ENCODE measurements around the gene LONP2. TPM values are rescaled to one million over a fixed set of nuclear protein-coding genes. Genes with fewer than 3 reads are reported as not detected.
"Not testable (repeated sequence)": the region's sequence is repeated elsewhere in the genome, so short reads cannot be mapped to it uniquely, and the experiment has no call there.

LONP2 gene
- total RNA-seq, 1 donor from 2014 or later = 52.2 TPM

DNA sequence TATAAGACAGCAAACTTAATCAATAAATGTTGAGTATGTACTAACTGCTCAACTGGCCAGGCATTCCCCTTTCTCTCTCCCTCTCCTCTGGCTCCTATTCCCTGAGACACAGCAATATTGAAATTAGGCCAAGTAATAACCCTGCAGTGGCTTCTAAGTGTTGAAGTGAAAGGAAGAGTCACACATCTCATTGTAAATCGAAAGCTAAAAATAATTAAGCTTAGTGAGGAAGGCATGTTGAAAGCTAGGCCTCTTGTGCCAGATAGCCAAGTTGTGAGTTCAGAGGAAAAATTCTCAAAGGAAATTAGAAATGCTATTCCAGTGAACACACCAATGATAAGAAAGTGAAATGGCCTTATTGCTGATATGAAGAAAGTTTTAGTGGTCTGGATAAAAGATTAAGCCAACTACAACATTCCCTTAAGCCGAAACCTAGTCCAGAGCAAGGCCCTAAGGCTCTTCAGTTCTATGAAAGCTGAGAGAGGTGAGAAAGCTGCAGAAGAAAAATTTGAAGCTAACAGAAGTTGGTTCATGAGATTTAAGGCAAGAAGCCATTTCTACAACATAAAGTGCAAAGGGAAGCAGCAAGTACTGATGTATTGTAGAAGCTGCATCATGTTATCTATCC is 38.6 kb downstream of the LONP2 start:
- H3K4me3 Mint-ChIP-seq = no peak overlapping the region
- no peak overlapping the region for H3K27ac Mint-ChIP-seq
- H3K9me3 Mint-ChIP-seq = peaks cover 11% of the 10 kb centered on the region
- H3K36me3 Mint-ChIP-seq (ENCODE audit: low read depth) = peaks cover 41% of the 10 kb centered on the region
- intact Hi-C loops (cut with micrococcal nuclease) = no loop called here
- H3K27me3 Mint-ChIP-seq (ENCODE audit: insufficient read depth) = no peaks in the 10 kb centered on the region
- DNase-seq (ENCODE audit: low spot score) = no peak
- H3K4me1 Mint-ChIP-seq (ENCODE audit: low read depth) = peaks cover 13% of the 10 kb centered on the region

DNA sequence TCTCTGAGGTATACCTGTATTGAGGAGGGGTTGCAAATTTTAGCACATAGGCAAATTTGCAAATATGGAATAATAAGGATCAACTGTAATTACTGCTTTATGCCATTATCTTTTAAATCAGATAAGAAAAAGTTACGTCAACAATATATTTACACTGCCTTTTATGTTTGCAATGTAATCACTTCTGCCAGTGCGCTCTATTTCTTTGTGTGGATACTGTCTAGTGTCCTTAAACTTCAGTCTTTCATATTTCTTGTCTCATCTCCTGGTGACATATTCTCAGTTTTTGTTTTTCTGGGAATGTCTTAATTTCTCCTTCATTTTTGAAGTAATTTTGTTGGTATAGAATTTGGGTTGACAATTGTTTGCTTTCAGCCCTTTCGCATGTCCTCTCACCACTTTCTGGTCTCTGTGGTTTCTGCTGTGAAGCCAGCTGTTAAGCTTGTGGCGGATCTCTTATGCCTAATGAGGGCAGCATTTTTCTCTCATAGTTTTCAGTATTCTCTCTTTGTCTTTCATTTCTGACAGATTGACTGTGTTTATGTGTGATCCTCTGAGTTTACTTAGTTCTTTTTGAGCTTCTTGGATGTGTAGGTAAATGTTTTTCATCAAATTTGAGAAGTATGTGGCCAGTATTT is 40.8 kb downstream of the LONP2 start:
- Mint-ChIP-seq H3K27ac (no peak overlapping the region), H3K4me1 (ENCODE audit: low read depth) (peaks cover 13% of the 10 kb centered on the region), H3K36me3 (ENCODE audit: low read depth) (peaks cover 34% of the 10 kb centered on the region), H3K4me3 (no peak overlapping the region), H3K9me3 (peaks cover 11% of the 10 kb centered on the region), H3K27me3 (ENCODE audit: insufficient read depth) (no peaks in the 10 kb centered on the region)
- intact Hi-C loops (cut with micrococcal nuclease) = no loop called here
- DNase-seq (ENCODE audit: low spot score) = no peak

DNA sequence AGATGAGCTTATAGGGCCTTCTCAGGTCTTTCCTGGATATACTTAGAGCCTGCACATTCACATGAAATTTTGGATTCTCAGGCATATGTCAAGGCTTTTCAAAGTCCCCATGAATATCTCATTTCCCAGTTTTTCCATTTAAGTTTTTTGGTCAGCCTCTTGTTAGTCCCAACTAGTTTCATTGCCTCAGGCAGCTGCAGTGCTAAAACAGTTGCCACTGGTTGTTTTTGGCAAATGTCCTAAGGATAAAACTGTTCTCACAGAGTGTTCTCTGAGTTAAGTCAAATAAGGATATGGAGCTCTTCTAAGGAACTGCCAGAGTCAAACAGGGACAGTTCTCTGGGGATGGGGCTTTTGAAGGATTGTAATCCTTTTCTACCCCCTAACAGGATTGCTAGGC is 43.1 kb downstream of the LONP2 start:
- Mint-ChIP-seq H3K4me3 (no peak overlapping the region), H3K4me1 (ENCODE audit: low read depth) (peaks cover 13% of the 10 kb centered on the region), H3K27me3 (ENCODE audit: insufficient read depth) (no peaks in the 10 kb centered on the region), H3K36me3 (ENCODE audit: low read depth) (peaks cover 47% of the 10 kb centered on the region), H3K9me3 (peaks cover 11% of the 10 kb centered on the region), H3K27ac (no peak overlapping the region)
- intact Hi-C loops (cut with micrococcal nuclease) = no loop called here
- no peak for DNase-seq (ENCODE audit: low spot score)

DNA sequence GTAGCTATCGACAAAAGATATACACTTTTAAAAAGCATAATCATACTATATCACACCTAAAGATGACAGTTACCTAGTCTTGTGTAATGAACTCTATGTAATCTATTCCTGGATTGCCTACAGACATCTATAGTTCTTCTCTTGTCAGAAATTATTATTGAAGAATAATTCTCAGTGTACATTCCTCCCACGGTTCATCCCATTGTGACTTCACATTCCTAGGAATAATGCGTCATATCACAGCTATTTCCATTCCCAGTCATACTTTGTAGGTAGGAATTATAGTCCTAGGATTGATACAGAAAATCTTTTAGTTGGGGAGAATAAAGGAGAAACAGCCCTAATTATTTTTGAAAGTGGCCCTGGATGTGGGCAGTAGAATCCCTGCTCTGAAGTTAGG is 47.2 kb downstream of the LONP2 start:
- peaks cover 11% of the 10 kb centered on the region for H3K9me3 Mint-ChIP-seq
- peaks cover 37% of the 10 kb centered on the region for H3K36me3 Mint-ChIP-seq (ENCODE audit: low read depth)
- H3K27ac Mint-ChIP-seq = no peak overlapping the region
- no peak for DNase-seq (ENCODE audit: low spot score)
- intact Hi-C loops (cut with micrococcal nuclease) = no loop called here
- no peak overlapping the region for H3K4me3 Mint-ChIP-seq
- H3K4me1 Mint-ChIP-seq (ENCODE audit: low read depth) = no peaks in the 10 kb centered on the region
- H3K27me3 Mint-ChIP-seq (ENCODE audit: insufficient read depth) = no peaks in the 10 kb centered on the region

DNA sequence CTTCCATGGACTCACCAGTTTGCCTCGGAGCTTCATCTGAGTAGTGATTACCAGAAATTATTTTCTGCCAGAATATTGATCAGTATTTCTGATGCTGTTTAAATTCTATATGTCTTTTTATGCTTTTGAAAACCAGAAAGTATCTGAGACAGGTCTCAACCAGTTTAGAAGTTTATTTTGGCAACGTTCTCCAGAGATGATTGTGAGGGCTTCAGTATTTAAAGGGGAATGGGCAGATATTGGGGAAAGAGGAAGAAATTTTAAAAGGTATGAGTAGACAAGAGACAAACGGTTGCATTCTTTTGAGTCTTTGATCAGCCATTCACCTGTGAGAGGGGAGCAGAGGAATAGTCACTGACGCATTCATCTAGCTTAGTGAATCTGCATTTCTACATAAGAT is 47.7 kb downstream of the LONP2 start:
- Mint-ChIP-seq H3K9me3 (peaks cover 10% of the 10 kb centered on the region), H3K27ac (no peak overlapping the region), H3K36me3 (ENCODE audit: low read depth) (peaks cover 35% of the 10 kb centered on the region), H3K4me3 (no peak overlapping the region), H3K27me3 (ENCODE audit: insufficient read depth) (no peaks in the 10 kb centered on the region), H3K4me1 (ENCODE audit: low read depth) (no peaks in the 10 kb centered on the region)
- intact Hi-C loops (cut with micrococcal nuclease) = no loop called here
- DNase-seq (ENCODE audit: low spot score) = no peak

DNA sequence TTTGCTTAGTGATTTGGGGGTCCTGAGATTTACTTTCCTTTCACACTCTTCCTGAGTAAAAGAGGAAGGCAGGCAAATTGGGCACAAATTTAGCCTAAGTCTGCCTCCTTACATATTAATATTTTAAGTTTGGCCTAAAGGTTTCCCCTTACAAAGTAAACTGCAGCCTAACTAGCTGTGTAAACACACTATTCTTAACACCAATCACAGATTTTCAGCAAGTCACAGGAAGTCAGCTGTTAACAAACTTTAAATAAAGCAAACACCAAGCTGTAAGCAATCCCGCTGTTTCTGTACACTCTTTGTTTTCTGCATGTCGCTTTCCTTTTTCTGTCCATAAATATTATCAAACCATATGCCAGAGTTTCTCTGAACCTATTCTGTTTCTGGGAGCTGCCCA is 48.4 kb downstream of the LONP2 start:
- DNase-seq (ENCODE audit: low spot score) = no peak
- intact Hi-C loops (cut with micrococcal nuclease) = no loop called here
- Mint-ChIP-seq H3K9me3 (peaks cover 3% of the 10 kb centered on the region), H3K27ac (no peak overlapping the region), H3K4me3 (no peak overlapping the region), H3K27me3 (ENCODE audit: insufficient read depth) (no peaks in the 10 kb centered on the region), H3K4me1 (ENCODE audit: low read depth) (no peaks in the 10 kb centered on the region), H3K36me3 (ENCODE audit: low read depth) (peaks cover 28% of the 10 kb centered on the region)

DNA sequence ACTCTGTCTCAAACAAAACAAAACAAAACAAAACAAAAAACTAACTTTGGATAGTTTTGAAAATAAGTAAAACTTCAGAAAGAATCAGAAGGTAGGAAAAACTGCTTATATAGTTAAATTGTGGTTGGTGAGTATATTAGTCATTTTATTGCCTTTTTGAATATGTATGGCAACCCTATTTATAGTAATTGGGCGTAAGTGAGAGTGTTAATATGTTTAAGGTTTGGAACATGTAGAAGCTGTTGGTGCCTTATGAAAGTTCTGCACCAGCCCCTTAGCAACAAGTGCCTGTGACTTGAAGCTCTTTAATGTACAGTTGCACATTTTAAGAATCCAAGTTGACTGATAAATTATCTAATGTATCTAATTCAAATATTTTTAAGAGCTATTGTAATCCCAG is 50.6 kb downstream of the LONP2 start:
- Mint-ChIP-seq H3K27me3 (ENCODE audit: insufficient read depth) (no peaks in the 10 kb centered on the region), H3K36me3 (ENCODE audit: low read depth) (peaks cover 28% of the 10 kb centered on the region), H3K4me3 (no peak overlapping the region), H3K27ac (no peak overlapping the region), H3K9me3 (no peaks in the 10 kb centered on the region), H3K4me1 (ENCODE audit: low read depth) (no peaks in the 10 kb centered on the region)
- intact Hi-C loops (cut with micrococcal nuclease) = no loop called here
- DNase-seq (ENCODE audit: low spot score) = no peak

DNA sequence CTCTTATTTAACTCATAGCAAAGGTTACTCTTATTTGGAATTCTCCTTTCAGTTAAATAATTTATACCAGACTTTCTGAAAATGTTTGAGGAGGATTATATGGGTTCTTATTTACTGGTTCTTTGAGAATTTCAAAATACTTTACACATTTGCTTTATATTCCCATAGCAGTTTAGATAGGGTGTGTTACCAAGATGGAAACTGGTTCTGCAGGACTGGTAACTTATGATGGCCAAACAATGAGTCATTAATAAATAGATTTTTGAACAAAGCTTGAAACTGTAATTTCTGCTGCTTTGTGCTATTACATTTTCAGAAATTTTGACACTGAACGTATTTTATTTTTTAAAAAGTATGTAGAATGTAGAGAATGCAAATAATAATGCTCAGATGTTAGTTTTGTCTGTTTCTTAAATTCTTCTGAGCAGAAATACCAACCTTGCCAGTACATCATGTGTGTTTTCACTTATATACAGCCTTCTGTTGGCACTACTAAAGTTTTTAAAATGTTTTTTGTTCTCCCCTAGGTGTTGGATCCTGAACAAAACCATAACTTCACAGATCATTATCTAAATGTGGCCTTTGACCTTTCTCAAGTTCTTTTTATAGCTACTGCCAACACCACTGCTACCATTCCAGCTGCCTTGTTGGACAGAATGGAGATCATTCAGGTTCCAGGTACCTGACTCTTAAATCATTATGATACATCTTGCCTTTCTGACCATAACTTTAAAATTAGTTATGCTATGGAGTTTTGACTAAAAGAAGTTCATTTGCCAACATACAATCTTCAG is 51.6 kb downstream of the LONP2 start:
- Mint-ChIP-seq H3K27me3 (ENCODE audit: insufficient read depth) (no peaks in the 10 kb centered on the region), H3K27ac (no peak overlapping the region), H3K4me3 (no peak overlapping the region), H3K36me3 (ENCODE audit: low read depth) (peaks cover 30% of the 10 kb centered on the region), H3K9me3 (no peaks in the 10 kb centered on the region), H3K4me1 (ENCODE audit: low read depth) (peaks cover 4% of the 10 kb centered on the region)
- intact Hi-C loops (cut with micrococcal nuclease) = no loop called here
- DNase-seq (ENCODE audit: low spot score) = no peak

DNA sequence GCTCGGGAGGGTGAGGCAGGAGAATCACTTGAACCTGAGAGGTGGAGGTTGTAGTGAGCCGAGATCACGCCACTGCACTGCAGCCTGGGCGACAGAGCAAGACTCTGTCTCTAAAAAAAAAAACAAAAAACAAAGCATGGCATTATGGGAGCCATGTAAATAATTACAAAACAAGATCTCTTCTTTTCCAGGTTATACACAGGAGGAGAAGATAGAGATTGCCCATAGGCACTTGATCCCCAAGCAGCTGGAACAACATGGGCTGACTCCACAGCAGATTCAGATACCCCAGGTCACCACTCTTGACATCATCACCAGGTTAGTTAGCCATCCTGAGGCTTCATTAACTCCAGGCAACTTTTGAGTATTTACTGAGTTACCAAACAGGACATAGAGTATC is 55.4 kb downstream of the LONP2 start:
- Mint-ChIP-seq H3K36me3 (ENCODE audit: low read depth) (peaks cover 38% of the 10 kb centered on the region), H3K27ac (no peak overlapping the region), H3K4me1 (ENCODE audit: low read depth) (peaks cover 4% of the 10 kb centered on the region), H3K27me3 (ENCODE audit: insufficient read depth) (no peaks in the 10 kb centered on the region), H3K4me3 (no peak overlapping the region), H3K9me3 (no peaks in the 10 kb centered on the region)
- no peak for DNase-seq (ENCODE audit: low spot score)
- intact Hi-C loops (cut with micrococcal nuclease) = no loop called here

DNA sequence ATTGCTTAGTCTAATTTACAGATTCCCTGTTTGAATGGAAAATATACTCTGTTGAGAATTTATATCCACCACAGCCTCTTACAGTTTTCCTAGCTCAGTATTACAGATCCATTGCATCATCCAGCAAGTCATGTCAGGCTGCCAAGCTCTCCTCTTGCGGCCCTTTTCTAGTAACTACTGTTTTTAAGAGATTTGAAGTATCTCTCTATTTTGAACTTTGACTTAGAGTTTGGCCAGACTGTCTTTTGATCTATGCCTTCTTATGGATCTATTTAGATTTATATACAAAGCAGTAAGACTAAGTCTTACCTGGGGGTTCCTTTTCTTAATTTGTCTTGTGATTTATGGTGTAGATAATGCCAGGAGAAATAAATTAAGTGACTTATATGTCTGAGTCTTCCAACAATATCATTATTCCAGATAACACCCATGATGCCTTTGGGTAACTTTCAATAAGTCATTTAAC is 56.3 kb downstream of the LONP2 start:
- Mint-ChIP-seq H3K27me3 (ENCODE audit: insufficient read depth) (no peaks in the 10 kb centered on the region), H3K9me3 (no peaks in the 10 kb centered on the region), H3K36me3 (ENCODE audit: low read depth) (peaks cover 40% of the 10 kb centered on the region), H3K4me3 (no peak overlapping the region), H3K27ac (no peak overlapping the region), H3K4me1 (ENCODE audit: low read depth) (peaks cover 4% of the 10 kb centered on the region)
- intact Hi-C loops (cut with micrococcal nuclease) = no loop called here
- DNase-seq (ENCODE audit: low spot score) = no peak

DNA sequence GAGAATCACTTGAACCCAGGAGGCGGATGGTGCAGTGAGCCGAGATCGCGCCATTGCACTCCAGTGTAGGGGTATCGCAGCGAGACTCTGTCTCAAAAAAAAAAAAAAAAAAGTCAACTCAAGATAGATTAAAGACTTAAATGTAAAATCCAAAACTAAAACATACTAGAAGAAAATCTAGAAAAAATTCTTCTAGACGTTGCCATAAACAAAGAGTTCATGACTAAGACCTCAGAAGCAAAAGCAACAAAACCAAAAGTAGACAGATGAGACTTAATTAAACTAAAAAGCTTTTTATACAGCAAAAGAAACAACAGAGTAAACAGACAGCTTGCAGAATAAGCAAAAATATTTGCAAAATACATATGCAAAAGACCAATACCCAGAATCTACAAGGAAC is 64.4 kb downstream of the LONP2 start:
- Mint-ChIP-seq H3K4me3 (no peak overlapping the region), H3K4me1 (ENCODE audit: low read depth) (no peaks in the 10 kb centered on the region), H3K27ac (no peak overlapping the region), H3K36me3 (ENCODE audit: low read depth) (peaks cover 71% of the 10 kb centered on the region), H3K27me3 (ENCODE audit: insufficient read depth) (no peaks in the 10 kb centered on the region), H3K9me3 (peaks cover 56% of the 10 kb centered on the region)
- intact Hi-C loops (cut with micrococcal nuclease) = no loop called here
- DNase-seq (ENCODE audit: low spot score) = no peak

DNA sequence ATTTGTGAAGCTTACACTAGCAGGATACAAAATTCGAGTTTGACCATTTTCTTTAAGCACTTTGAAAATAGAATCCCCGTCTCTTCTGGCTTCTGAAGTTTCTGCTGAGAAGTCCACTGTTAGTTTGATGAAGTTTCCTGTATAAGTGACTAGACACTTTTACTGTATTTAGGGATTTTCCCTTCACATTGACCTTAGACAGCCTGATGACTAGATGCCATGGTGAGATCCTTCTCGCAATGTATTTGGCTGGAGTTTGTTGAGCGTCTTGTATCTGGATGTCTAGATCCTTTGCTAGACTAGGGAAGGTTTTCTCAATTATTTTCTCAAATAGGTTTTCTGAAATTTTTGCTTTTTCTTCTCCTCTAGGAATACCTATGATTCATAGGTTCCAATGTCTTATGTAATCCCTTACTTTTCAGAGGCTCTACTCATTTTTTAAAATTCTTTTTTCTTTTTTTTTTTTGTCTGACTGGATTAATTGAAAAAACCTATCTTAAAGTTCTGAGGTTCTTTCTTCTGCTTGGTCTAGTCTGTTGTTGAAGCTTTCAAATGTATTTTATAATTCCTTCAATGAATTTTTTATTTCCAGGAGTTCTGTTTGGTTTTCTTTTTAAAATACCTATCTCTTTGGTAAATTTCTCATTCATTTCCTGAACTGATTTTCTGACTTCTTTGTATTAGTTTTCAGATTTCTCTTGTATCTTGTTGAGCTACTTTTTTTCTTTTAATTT is 67.0 kb downstream of the LONP2 start:
- Mint-ChIP-seq H3K27ac (no peak overlapping the region), H3K4me3 (no peak overlapping the region), H3K9me3 (peaks cover 63% of the 10 kb centered on the region), H3K36me3 (ENCODE audit: low read depth) (peaks cover 77% of the 10 kb centered on the region), H3K27me3 (ENCODE audit: insufficient read depth) (no peaks in the 10 kb centered on the region), H3K4me1 (ENCODE audit: low read depth) (peaks cover 7% of the 10 kb centered on the region)
- DNase-seq (ENCODE audit: low spot score) = no peak
- intact Hi-C loops (cut with micrococcal nuclease) = no loop called here

DNA sequence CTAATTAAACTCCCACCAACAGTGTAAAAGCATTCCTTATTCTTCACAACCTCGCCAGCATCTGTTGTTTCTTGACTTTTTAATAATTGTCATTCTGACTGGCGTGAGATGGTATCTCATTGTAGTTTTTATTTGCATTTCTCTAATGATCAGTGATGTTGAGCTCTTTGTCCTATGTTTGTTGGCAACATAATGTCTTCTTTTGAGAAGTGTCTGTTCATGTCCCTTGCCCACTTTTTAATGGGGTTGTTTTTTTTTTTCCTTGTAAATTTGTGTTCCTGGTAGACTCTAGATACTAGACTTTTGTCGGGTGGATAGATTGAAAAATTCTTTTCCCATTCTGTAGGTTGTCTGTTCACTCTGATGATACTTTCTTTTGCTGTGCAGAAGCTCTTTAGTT is 69.8 kb downstream of the LONP2 start:
- H3K27ac Mint-ChIP-seq; intact Hi-C loops (cut with micrococcal nuclease); H3K4me3 Mint-ChIP-seq; H3K27me3 Mint-ChIP-seq (ENCODE audit: insufficient read depth); DNase-seq (ENCODE audit: low spot score): not testable (repeated sequence)
- H3K9me3 Mint-ChIP-seq = peaks cover 46% of the 10 kb centered on the region
- peaks cover 29% of the 10 kb centered on the region for H3K4me1 Mint-ChIP-seq (ENCODE audit: low read depth)
- H3K36me3 Mint-ChIP-seq (ENCODE audit: low read depth) = peaks cover 68% of the 10 kb centered on the region
